ENCODE data around the gene GMDS. TPM values are rescaled to one million over a fixed set of nuclear protein-coding genes. Genes with fewer than 3 reads are reported as not detected.

The GMDS gene
- total and polyA plus RNA-seq, 2 experiments from 2014 or later = 6.3 to 17.7 TPM

DNA sequence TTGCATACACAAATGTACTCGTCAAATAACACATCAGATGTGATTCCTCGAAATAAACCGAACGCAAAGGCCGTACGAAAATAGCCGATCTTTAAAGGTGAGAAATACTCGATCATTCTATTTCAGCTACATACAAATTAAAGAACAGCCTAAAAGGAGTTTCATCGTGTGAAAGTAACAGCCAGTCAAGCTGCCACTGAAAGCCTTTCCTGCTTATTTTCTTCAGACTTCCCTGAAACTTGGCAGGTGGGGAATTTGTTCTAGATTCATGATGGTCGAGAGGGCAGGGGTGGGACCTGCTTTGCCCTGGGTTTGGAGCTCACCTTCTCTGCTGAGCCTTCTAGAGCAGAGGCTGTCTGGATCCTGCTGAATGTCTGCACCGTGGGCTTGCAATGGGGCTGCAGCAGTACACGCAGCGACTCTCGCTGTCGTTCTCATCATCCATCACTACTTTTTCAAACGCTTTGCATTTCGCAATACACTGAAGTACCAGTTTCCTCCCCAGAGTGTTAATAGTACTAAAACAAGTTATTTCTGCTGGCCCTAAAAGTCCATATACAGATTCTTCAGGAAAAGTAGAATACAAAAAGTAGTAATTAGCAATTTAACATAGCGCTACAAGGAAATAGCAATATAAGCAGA, 619.5 kb downstream of the GMDS start:
- H3K36me3 ChIP-seq = no peaks in the 10 kb centered on the region
- peaks cover 76% of the 10 kb centered on the region for H3K27me3 ChIP-seq
- H3K4me1 ChIP-seq (ENCODE audit: low read depth) = peaks cover 14% of the 10 kb centered on the region
- no peaks in the 10 kb centered on the region for H3K9me3 ChIP-seq (ENCODE audit: low read depth)
- DNase-seq (ENCODE audit: low read depth in 1 of 2, low spot score in 1 of 2) = no peak
- H3K27ac ChIP-seq = no peak overlapping the region
- TF ChIP-seq, protein P1, sequence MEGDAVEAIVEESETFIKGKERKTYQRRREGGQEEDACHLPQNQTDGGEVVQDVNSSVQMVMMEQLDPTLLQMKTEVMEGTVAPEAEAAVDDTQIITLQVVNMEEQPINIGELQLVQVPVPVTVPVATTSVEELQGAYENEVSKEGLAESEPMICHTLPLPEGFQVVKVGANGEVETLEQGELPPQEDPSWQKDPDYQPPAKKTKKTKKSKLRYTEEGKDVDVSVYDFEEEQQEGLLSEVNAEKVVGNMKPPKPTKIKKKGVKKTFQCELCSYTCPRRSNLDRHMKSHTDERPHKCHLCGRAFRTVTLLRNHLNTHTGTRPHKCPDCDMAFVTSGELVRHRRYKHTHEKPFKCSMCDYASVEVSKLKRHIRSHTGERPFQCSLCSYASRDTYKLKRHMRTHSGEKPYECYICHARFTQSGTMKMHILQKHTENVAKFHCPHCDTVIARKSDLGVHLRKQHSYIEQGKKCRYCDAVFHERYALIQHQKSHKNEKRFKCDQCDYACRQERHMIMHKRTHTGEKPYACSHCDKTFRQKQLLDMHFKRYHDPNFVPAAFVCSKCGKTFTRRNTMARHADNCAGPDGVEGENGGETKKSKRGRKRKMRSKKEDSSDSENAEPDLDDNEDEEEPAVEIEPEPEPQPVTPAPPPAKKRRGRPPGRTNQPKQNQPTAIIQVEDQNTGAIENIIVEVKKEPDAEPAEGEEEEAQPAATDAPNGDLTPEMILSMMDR (IDR thresholded peaks at IDR 0.05; ENCODE audit: low read depth, low read length) = no peak
- H3K4me3 ChIP-seq = no peak overlapping the region

- Histone ChIP-seq H3K9me3 (ENCODE audit: low read depth) (no peaks in the 10 kb centered on the region), H3K27me3 (peaks cover 84% of the 10 kb centered on the region), H3K4me3 (peak overlapping the region; percentile 44), H3K36me3 (no peaks in the 10 kb centered on the region), H3K27ac (no peak overlapping the region), H3K4me1 (ENCODE audit: low read depth) (peaks cover 14% of the 10 kb centered on the region)
- TF ChIP-seq, protein P1 (IDR thresholded peaks at IDR 0.05; ENCODE audit: low read depth, low read length) = no peak
- DNase-seq (ENCODE audit: low read depth in 1 of 2, low spot score in 1 of 2) = peak; percentile 53 to 57
Observed at GRCh38 chr6:1624851-1625781, 620.3 kb downstream of the GMDS start.

- Histone ChIP-seq H3K9me3 (ENCODE audit: low read depth) (no peaks in the 10 kb centered on the region), H3K27ac (no peak overlapping the region), H3K4me3 (peak overlapping the region; percentile 44), H3K27me3 (peaks cover 92% of the 10 kb centered on the region), H3K4me1 (ENCODE audit: low read depth) (peaks cover 14% of the 10 kb centered on the region), H3K36me3 (no peaks in the 10 kb centered on the region)
- DNase-seq (ENCODE audit: low read depth in 1 of 2, low spot score in 1 of 2) = no peak
- TF ChIP-seq, protein P1 (IDR thresholded peaks at IDR 0.05; ENCODE audit: low read depth, low read length) = no peak
Observed at GRCh38 chr6:1624058-1624850, 621.2 kb downstream of the GMDS start.

- no peak for DNase-seq (ENCODE audit: low read depth in 1 of 2, low spot score in 1 of 2)
- TF ChIP-seq, protein P1 (IDR thresholded peaks at IDR 0.05; ENCODE audit: low read depth, low read length) = no peak
- no peak overlapping the region for H3K27ac ChIP-seq
- peak overlapping the region; percentile 44 for H3K4me3 ChIP-seq
- H3K27me3 ChIP-seq = peaks cover 98% of the 10 kb centered on the region
- peaks cover 14% of the 10 kb centered on the region for H3K4me1 ChIP-seq (ENCODE audit: low read depth)
- H3K9me3 ChIP-seq (ENCODE audit: low read depth) = no peaks in the 10 kb centered on the region
- no peaks in the 10 kb centered on the region for H3K36me3 ChIP-seq
Observed at GRCh38 chr6:1623769-1624057, 621.7 kb downstream of the GMDS start.
